HepG2 (cell line): ENCODE measurements around the gene R3HDM4. TPM values are rescaled to one million over a fixed set of nuclear protein-coding genes. Genes with fewer than 3 reads are reported as not detected.
A peak's percentile ranks its signal among the peaks of the same experiment; 100 is the strongest.

Experiments
- ADNP ChIP-seq: sonication (generic); formaldehyde crosslinking; IDR thresholded peaks from 2 replicates; pipeline ENCODE4 v1.4.0; 2020; ENCODE audit warnings: missing genetic modification reagents
- CBX5 ChIP-seq: sonication (generic); formaldehyde crosslinking; IDR thresholded peaks from 2 replicates; pipeline ENCODE4 v1.4.0; 2020; ENCODE audit warnings: missing genetic modification reagents, borderline replicate concordance
- GATAD1 ChIP-seq: IDR thresholded peaks from 2 replicates; pipeline ENCODE4 v1.6.1; 2016; ENCODE audit warnings: missing genetic modification reagents, missing compliant biosample characterization
- HNF4G ChIP-seq, 2 experiments: sonication (generic) in 1 of 2; formaldehyde crosslinking in 1 of 2; IDR thresholded peaks; 2 replicates each; pipeline versions ENCODE4 v1.4.0 to v1.6.1; 2011 to 2020; ENCODE audit warnings: borderline replicate concordance in 2 of 2, low read depth in 2 of 2, mild to moderate bottlenecking in 2 of 2, low read length in 1 of 2, missing genetic modification reagents in 1 of 2, moderate library complexity in 1 of 2
- MED8 ChIP-seq: sonication (generic); formaldehyde crosslinking; IDR thresholded peaks from 2 replicates; pipeline ENCODE4 v1.8.1; 2023; ENCODE audit warnings: mild to moderate bottlenecking, missing genetic modification reagents; ENCODE audit not compliant: insufficient replicate concordance
- XBP1 ChIP-seq: sonication (generic); formaldehyde crosslinking; IDR thresholded peaks from 2 replicates; pipeline ENCODE4 v1.5.0; 2020; ENCODE audit warnings: missing genetic modification reagents
- ZNF101 ChIP-seq: sonication (generic); formaldehyde crosslinking; IDR thresholded peaks from 2 replicates; pipeline ENCODE4 v1.4.0; 2020; ENCODE audit warnings: mild to moderate bottlenecking, low read depth, missing genetic modification reagents, borderline replicate concordance
- ZNF572 ChIP-seq: sonication (generic); formaldehyde crosslinking; IDR thresholded peaks from 2 replicates; pipeline ENCODE4 v1.5.1; 2020; ENCODE audit warnings: mild to moderate bottlenecking, missing genetic modification reagents
- ZNF850 ChIP-seq: sonication (generic); formaldehyde crosslinking; conservative IDR thresholded peaks from 2 replicates; pipeline ENCODE4 v1.9.0; 2021; ENCODE audit warnings: mild to moderate bottlenecking, missing genetic modification reagents
- polyA plus RNA-seq, 8 experiments: library from polyadenylated mRNA; depleted of rRNA in 3 of 8; stranded (reverse) in 7 of 8; unstranded in 1 of 8; fragments of >200 nt; fragmentation: Illumina TruSeq in 4 of 8; extraction: Trizol in 4 of 8; gene quantifications; 2 replicates each; pipeline versions ENCODE4 v1.2.1 to v1.2.3, GENCODE V29; 2011 to 2016; ENCODE audit warnings: low read depth in 4 of 8, missing spikeins in 1 of 8, mixed read lengths in 1 of 8; ENCODE audit not compliant: insufficient read depth in 1 of 8
- total RNA-seq, 5 experiments: library from RNA; depleted of rRNA; stranded (reverse); fragments of >200 nt; fragmentation: Illumina TruSeq; extraction: Trizol; gene quantifications; 2 replicates each; pipeline ENCODE4 v1.2.3, GENCODE V29; 2016; ENCODE audit warnings: low read depth in 1 of 5
- TF ChIP-seq, protein P1 (sequence below): sonication (generic); formaldehyde crosslinking; IDR thresholded peaks from 2 replicates; pipeline ENCODE4 v1.8.1; 2023; ENCODE audit warnings: mild to moderate bottlenecking, missing genetic modification reagents
- TF ChIP-seq, protein P2 (sequence below): sonication (generic); formaldehyde crosslinking; IDR thresholded peaks from 2 replicates; pipeline ENCODE4 v1.4.0; 2020; ENCODE audit warnings: low read depth, missing genetic modification reagents
- TF ChIP-seq, protein P3 (sequence below): sonication (generic); formaldehyde crosslinking; IDR thresholded peaks from 2 replicates; pipeline ENCODE4 v1.8.0; 2022; ENCODE audit warnings: mild to moderate bottlenecking, missing genetic modification reagents, moderate library complexity

The R3HDM4 gene
- total and polyA plus RNA-seq, 2 of the 13 experiments (the other 11 are each of a cell fraction or from before 2014, with no cell fraction given) = 26.2 to 26.9 TPM

DNA sequence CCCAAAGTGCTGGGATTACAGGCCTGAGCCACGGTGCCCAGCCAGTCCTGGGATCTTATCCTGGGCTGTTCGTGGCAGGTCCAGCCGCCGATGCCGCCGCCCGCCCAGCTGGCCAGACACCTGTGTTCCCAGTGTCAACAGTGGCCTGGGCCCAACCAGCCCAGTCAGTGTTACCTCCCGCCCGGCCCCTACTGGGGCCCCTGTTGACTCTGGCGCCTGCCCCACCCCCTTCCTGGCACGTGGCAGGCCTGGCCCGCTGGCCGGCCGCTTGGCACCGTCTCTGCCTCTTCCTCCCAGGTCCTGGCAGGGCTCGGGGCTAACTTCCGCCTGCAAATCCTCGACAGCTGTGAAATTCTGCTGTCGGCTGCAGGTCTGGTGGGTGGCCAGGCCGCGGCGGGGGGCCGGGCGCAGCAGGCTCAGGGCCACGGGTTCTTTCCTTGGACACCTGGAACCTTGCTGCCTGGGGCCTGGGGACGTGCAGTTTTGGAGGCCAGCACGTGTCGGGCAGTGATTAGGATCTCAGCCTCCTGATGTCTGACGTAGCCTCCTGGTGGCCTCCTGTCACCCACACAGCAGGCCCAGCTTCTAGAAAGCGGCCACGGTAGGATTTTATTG, 22.0 kb upstream of the R3HDM4 start (continued):
- TF ChIP-seq ZNF572 (CRISPR knock-in tag) = no peak; the same call in 1 of the 2 replicates
- TF ChIP-seq, protein P1, sequence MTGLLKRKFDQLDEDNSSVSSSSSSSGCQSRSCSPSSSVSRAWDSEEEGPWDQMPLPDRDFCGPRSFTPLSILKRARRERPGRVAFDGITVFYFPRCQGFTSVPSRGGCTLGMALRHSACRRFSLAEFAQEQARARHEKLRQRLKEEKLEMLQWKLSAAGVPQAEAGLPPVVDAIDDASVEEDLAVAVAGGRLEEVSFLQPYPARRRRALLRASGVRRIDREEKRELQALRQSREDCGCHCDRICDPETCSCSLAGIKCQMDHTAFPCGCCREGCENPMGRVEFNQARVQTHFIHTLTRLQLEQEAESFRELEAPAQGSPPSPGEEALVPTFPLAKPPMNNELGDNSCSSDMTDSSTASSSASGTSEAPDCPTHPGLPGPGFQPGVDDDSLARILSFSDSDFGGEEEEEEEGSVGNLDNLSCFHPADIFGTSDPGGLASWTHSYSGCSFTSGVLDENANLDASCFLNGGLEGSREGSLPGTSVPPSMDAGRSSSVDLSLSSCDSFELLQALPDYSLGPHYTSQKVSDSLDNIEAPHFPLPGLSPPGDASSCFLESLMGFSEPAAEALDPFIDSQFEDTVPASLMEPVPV (CRISPR knock-in tag) = peak; percentile 90
- TF ChIP-seq ZNF101 (CRISPR knock-in tag) = no peak
- peak; percentile 4; the same call in 1 of the 2 replicates for TF ChIP-seq ZNF850
- peak; percentile 70; the same call in 1 of the 2 replicates for TF ChIP-seq HNF4G (IDR thresholded peaks at IDR 0.05; ENCODE audit: borderline replicate concordance, low read depth, low read length)
- TF ChIP-seq HNF4G (CRISPR knock-in tag; IDR thresholded peaks at IDR 0.05; ENCODE audit: borderline replicate concordance, low read depth) = peak; percentile 55; the same call in 1 of the 2 replicates
- no peak for TF ChIP-seq XBP1 (CRISPR knock-in tag)
- TF ChIP-seq, protein P2, sequence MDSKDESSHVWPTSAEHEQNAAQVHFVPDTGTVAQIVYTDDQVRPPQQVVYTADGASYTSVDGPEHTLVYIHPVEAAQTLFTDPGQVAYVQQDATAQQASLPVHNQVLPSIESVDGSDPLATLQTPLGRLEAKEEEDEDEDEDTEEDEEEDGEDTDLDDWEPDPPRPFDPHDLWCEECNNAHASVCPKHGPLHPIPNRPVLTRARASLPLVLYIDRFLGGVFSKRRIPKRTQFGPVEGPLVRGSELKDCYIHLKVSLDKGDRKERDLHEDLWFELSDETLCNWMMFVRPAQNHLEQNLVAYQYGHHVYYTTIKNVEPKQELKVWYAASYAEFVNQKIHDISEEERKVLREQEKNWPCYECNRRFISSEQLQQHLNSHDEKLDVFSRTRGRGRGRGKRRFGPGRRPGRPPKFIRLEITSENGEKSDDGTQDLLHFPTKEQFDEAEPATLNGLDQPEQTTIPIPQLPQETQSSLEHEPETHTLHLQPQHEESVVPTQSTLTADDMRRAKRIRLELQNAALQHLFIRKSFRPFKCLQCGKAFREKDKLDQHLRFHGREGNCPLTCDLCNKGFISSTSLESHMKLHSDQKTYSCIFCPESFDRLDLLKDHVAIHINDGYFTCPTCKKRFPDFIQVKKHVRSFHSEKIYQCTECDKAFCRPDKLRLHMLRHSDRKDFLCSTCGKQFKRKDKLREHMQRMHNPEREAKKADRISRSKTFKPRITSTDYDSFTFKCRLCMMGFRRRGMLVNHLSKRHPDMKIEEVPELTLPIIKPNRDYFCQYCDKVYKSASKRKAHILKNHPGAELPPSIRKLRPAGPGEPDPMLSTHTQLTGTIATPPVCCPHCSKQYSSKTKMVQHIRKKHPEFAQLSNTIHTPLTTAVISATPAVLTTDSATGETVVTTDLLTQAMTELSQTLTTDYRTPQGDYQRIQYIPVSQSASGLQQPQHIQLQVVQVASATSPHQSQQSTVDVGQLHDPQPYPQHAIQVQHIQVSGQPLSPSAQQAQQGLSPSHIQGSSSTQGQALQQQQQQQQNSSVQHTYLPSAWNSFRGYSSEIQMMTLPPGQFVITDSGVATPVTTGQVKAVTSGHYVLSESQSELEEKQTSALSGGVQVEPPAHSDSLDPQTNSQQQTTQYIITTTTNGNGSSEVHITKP = peak; percentile 88
- TF ChIP-seq GATAD1 = peak; percentile 71
- TF ChIP-seq MED8 (CRISPR knock-in tag) = peak; percentile 83
- TF ChIP-seq CBX5 (CRISPR knock-in tag) = peak; percentile 95; the same call in 1 of the 2 replicates
- no peak for TF ChIP-seq ADNP (CRISPR knock-in tag)
- TF ChIP-seq, protein P3, sequence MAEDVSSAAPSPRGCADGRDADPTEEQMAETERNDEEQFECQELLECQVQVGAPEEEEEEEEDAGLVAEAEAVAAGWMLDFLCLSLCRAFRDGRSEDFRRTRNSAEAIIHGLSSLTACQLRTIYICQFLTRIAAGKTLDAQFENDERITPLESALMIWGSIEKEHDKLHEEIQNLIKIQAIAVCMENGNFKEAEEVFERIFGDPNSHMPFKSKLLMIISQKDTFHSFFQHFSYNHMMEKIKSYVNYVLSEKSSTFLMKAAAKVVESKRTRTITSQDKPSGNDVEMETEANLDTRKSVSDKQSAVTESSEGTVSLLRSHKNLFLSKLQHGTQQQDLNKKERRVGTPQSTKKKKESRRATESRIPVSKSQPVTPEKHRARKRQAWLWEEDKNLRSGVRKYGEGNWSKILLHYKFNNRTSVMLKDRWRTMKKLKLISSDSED (CRISPR knock-in tag) = no peak
